Esophagus muscularis mucosa (tissue), 4 donors: ENCODE data around the gene MTUS2. TPM values are rescaled to one million over a fixed set of nuclear protein-coding genes. Genes with fewer than 3 reads are reported as not detected.
"Not testable (repeated sequence)": the region's sequence is repeated elsewhere in the genome, so short reads cannot be mapped to it uniquely, and the experiment has no call there.

ENCODE experiments used
- DNase-seq: peaks from one replicate; pipeline ENCODE4 v3.0.0-alpha.2; 2017; ENCODE audit errors: extremely low spot score
- H3K27ac ChIP-seq, 4 donors: fragments of 200-600 bp; sonication (generic); replicated peaks in 1 of 4; 1 replicate in 3 of 4; 2 replicates in 1 of 4; pipeline ENCODE4 v1.5.1; 2016 to 2019; ENCODE audit warnings: mild to moderate bottlenecking in 1 of 4
- H3K27me3 ChIP-seq, 4 donors: fragments of 200-600 bp; sonication (generic); one replicate each; pipeline versions ENCODE4 v1.5.1 to v1.6.0; 2016 to 2019
- H3K36me3 ChIP-seq, 4 donors: fragments of 200-600 bp; sonication (generic); one replicate each; pipeline ENCODE4 v1.5.1; 2016 to 2019
- H3K4me1 ChIP-seq, 4 donors: fragments of 200-600 bp; sonication (generic); one replicate each; pipeline ENCODE4 v1.5.1; 2016 to 2019
- H3K4me3 ChIP-seq, 4 donors: fragments of 200-600 bp; sonication (generic); 1 replicate in 2 of 4; 2 replicates in 2 of 4; pipeline ENCODE4 v1.5.1; 2016 to 2019; ENCODE audit warnings: mild to moderate bottlenecking in 4 of 4, moderate library complexity in 1 of 4
- H3K9me3 ChIP-seq, 4 donors: fragments of 200-600 bp; sonication (generic); 1 replicate in 3 of 4; 2 replicates in 1 of 4; pipeline ENCODE4 v1.5.1; 2016 to 2019
- CTCF ChIP-seq, 3 experiments: fragments of 200-600 bp in 2 of 3; fragments of 450-650 bp in 1 of 3; sonication (generic) in 2 of 3; IDR thresholded peaks; one replicate each; pipeline ENCODE4 v1.5.1; 2017 to 2019; ENCODE audit warnings: antibody characterized with exemption in 3 of 3, mild to moderate bottlenecking in 2 of 3, moderate library complexity in 1 of 3
- EP300 ChIP-seq: sonication (generic); formaldehyde crosslinking; IDR thresholded peaks from one replicate; pipeline ENCODE4 v1.6.1; 2017; ENCODE audit warnings: antibody characterized with exemption
- POLR2A ChIP-seq: fragments of 450-650 bp; IDR thresholded peaks from one replicate; pipeline ENCODE4 v1.6.1; 2017; ENCODE audit warnings: antibody characterized with exemption, moderate library complexity, mild to moderate bottlenecking, low read depth
- POLR2AphosphoS5 ChIP-seq, 2 donors: sonication (generic); formaldehyde crosslinking; IDR thresholded peaks; one replicate each; pipeline ENCODE4 v1.6.1; 2017; ENCODE audit warnings: antibody characterized with exemption in 2 of 2
- WGBS: methylation state at CpG from one replicate; pipeline ENCODE4 v1.1.5; 2018; 5-methylcytosine and 5-hydroxymethylcytosine counted together
- intact Hi-C: fragments of 100-400 bp; cut with DNase I; formaldehyde crosslinking; loops from one replicate; pipeline ENCODE4 v1.15.1; 2023
- total RNA-seq, 4 donors: library from RNA; depleted of rRNA; stranded (reverse); fragments of >200 nt; gene quantifications; one replicate each; pipeline versions ENCODE4 v1.1.0 to v1.2.1, GENCODE V29; 2016

The MTUS2 gene
- total RNA-seq, 4 donors from 2014 or later, result 7.1 to 46.2 (median 12.8) TPM

DNA sequence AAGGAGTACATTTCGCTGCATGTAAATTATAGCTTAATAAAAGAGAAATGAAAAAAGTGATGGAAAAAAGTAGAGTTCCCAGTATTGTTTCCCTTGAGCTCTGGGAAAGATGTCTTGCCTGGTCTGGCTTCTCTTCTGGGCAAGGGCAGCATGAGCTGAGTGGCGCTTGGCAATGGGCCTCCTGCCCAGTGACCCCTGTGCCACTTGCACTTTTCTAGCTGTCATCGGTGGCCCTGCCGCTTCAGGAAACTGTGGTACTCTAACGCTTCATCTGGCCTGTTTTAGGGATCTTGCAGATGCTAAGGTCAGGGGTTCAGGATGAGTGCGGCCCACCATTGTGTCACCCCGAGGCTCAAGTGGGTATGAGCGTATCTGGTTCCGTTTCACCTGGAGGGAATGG, 161.4 kb downstream of the MTUS2 start:
- Histone ChIP-seq H3K27me3 (no peaks in the 10 kb centered on the region), H3K4me3 (no peak overlapping the region), H3K27ac (no peak overlapping the region), H3K4me1 (peaks cover 0 to 4% (median 0%) of the 10 kb centered on the region in 4 donors), H3K9me3 (no peaks in the 10 kb centered on the region), H3K36me3 (no peaks in the 10 kb centered on the region)
- intact Hi-C loops, result no loop called here
- TF ChIP-seq CTCF (IDR thresholded peaks at IDR 0.05), result no peak
- no peak for TF ChIP-seq POLR2AphosphoS5 (IDR thresholded peaks at IDR 0.05)
- no peak for TF ChIP-seq POLR2A
- no peak for TF ChIP-seq EP300
- 90% methylated on average over 9 of the region's 9 CpGs for WGBS
- no peak for DNase-seq

GRCh38 chr13:28983641-28984040, 163.5 kb downstream of the MTUS2 start:
- intact Hi-C loops, result no loop called here
- no peak for DNase-seq
- Histone ChIP-seq H3K9me3 (no peaks in the 10 kb centered on the region), H3K27ac (no peak overlapping the region), H3K4me1 (peaks cover 0 to 4% (median 0%) of the 10 kb centered on the region in 4 donors), H3K27me3 (no peaks in the 10 kb centered on the region), H3K36me3 (no peaks in the 10 kb centered on the region), H3K4me3 (no peak overlapping the region)
- 44% methylated on average over 3 of the region's 3 CpGs for WGBS
- TF ChIP-seq POLR2AphosphoS5 (IDR thresholded peaks at IDR 0.05), result no peak
- no peak for TF ChIP-seq POLR2A
- TF ChIP-seq EP300, result no peak
- TF ChIP-seq CTCF (IDR thresholded peaks at IDR 0.05), result no peak

DNA sequence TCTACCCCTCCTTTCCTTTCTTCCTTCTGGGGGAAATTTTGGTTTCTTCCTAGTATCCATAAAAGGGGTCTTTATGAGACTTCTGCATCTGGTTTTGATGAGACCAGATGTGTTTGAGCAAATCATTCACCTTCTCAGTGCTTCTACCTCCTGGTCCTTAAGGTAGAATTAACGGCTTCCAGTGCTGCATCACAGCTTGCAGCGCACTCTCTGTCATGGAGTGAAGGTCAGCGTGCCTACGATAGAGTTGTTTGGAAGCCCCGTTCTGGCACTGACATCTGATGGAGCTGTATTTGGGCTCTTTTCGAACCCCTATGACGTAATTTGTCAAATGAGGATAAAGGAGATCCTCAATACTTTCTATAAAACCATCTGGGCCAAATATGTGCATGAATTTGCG, 164.2 kb downstream of the MTUS2 start:
- H3K9me3 ChIP-seq, result no peaks in the 10 kb centered on the region
- H3K27ac ChIP-seq, result no peak overlapping the region
- H3K4me3 ChIP-seq, result no peak overlapping the region
- DNase-seq, result no peak
- TF ChIP-seq POLR2AphosphoS5 (IDR thresholded peaks at IDR 0.05) (no peak), CTCF (IDR thresholded peaks at IDR 0.05) (no peak)
- H3K36me3 ChIP-seq, result no peaks in the 10 kb centered on the region
- intact Hi-C loops, result no loop called here
- H3K27me3 ChIP-seq, result no peaks in the 10 kb centered on the region
- 85% methylated on average over 8 of the region's 8 CpGs for WGBS
- H3K4me1 ChIP-seq, result peaks cover 0 to 4% (median 0%) of the 10 kb centered on the region in 4 donors

DNA sequence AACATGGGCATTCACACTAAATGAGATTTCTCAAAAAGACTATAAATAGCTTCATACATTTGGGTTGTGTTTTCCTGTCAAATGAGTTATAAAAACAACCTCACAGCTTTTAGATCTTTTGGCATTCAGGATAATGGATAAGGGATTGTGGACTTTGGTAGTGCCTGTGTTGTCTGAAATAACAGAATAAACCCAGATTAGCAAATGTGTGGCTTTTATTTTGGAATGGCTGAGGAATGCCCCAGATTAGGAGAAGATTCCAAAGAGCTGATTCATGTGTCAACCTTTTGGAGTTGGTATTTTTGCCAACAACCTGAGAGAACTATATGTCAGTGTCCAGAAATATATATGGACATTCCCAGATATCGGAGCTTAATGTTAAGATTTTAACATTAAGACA, 164.7 kb downstream of the MTUS2 start:
- 44% methylated on average over 1 of the region's 1 CpG for whole genome bisulfite sequencing
- H3K27me3 ChIP-seq, result no peaks in the 10 kb centered on the region
- H3K27ac ChIP-seq, result no peak overlapping the region
- no peak for TF ChIP-seq CTCF (IDR thresholded peaks at IDR 0.05)
- TF ChIP-seq POLR2AphosphoS5 (IDR thresholded peaks at IDR 0.05), result no peak
- TF ChIP-seq EP300, result no peak
- TF ChIP-seq POLR2A, result no peak
- no peak overlapping the region for H3K4me3 ChIP-seq
- H3K9me3 ChIP-seq, result no peaks in the 10 kb centered on the region
- intact Hi-C loops, result no loop called here
- peaks cover 0 to 4% (median 0%) of the 10 kb centered on the region in 4 donors for H3K4me1 ChIP-seq
- no peaks in the 10 kb centered on the region for H3K36me3 ChIP-seq
- DNase-seq, result no peak

DNA sequence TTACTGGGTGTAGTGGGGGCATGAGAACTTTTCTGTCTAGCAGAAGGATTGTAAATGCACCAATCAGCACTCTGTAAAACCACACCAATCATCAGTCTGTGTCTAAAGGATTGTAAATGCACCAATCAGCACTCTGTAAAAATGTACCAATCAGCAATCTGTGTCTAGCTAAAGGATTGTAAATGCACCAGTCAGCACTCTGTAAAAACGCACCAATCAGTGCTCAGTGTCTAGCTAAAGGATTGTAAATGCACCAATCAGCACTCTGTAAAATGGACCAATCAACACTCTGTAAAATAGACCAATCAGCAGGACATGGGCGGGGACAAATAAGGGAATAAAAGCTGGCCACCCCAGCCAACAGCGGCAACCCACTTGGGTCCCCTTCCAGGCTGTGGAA, 170.2 kb downstream of the MTUS2 start:
- H3K27me3 ChIP-seq, intact Hi-C loops, H3K27ac ChIP-seq, H3K4me3 ChIP-seq, DNase-seq, H3K9me3 ChIP-seq, H3K36me3 ChIP-seq, H3K4me1 ChIP-seq: not testable (repeated sequence)
- WGBS, result 52% methylated on average over 3 of the region's 3 CpGs
